GM23248 (cell line): ENCODE measurements around the gene SPP1.

Experiments used
- EZH2 ChIP-seq: fragments of 200-600 bp; sonication (generic); IDR thresholded peaks from 2 replicates; pipeline ENCODE4 v1.6.1; 2018; ENCODE audit warnings: antibody characterized with exemption, mild to moderate bottlenecking; ENCODE audit not compliant: insufficient read depth, poor library complexity, severe bottlenecking
- EZH2phosphoT487 ChIP-seq: fragments of 200-600 bp; sonication (generic); IDR thresholded peaks from 2 replicates; pipeline ENCODE4 v1.6.1; 2018; ENCODE audit warnings: antibody characterized with exemption, moderate library complexity, mild to moderate bottlenecking, low read depth; ENCODE audit not compliant: insufficient read depth

DNA sequence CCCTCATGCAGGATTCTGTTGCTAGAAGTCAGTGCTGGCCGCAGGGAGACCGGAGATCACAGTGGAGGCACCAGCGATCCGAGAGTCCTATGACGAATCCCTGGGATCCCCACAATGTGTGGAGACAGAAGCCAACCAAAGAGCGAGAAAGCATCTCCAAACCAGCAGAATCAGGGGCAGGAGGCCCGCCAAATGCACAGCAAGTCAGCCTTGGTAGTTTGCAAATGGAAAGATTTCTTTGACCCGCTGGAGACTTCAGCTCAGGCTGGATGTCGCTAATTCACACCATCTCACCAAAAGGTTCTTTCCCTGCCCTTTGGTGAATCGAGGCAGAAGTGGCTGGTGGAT lies 31.4 kb downstream of the SPP1 start:
- TF ChIP-seq EZH2 (no peak), EZH2phosphoT487 (no peak)
